Activated naive CD8-positive, alpha-beta T cell treated with anti-CD3 and anti-CD28 coated beads, Interleukin-2, amount 50 U/mL, for 16 hours (primary cell): Measurements from ENCODE around the gene SLC25A24.
A peak's percentile ranks its signal among the peaks of the same experiment; 100 is the strongest.
"Not testable (repeated sequence)": the region's sequence is repeated elsewhere in the genome, so short reads cannot be mapped to it uniquely, and the experiment has no call there.

ENCODE experiments used
- DNase-seq: peaks from one replicate; pipeline ENCODE4 v3.0.0-alpha.2; 2020; ENCODE audit warnings: low read depth, low spot score

SLC25A24 gene

GRCh38 chr1:108140177-108140576, 60.0 kb downstream of the SLC25A24 start:
- DNase-seq = no peak

DNA sequence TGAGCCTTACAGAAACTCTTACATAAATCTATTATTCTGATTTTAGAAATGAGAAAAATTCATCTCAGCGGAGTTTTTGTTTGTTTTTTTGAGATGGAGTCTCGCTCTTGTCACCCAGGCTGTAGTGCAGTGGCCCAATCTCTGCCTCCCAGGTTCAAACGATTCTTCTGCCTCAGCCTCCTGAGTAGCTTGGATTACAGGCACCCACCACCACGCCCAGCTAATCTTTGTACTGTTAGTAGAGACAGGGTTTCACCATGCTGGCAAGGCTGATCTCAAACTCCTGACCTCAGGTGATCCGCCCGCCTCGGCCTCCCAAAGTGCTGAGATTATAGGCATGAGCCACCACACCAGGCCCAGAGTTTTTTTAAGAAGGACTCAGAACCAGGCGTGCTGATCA, 60.6 kb downstream of the SLC25A24 start:
- DNase-seq = not testable (repeated sequence)

DNA sequence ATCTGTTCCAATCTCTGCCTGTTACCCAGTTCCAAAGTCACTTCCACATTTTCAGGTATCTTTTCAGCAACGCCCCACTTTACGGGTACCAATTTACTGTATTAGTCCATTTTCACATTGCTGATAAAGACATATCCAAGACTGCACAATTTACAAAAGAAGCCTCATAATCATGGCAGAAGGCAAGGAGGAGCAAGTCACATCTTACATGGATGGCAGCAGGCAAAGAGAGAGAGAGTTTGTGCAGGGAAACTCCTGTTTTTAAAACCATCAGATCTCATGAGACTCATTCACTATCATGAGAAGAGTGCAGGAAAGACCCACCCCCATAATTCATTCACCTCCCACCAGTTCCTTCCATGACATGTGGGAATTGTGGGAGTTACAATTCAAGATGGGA, 67.0 kb downstream of the SLC25A24 start:
- not testable (repeated sequence) for DNase-seq

GRCh38 chr1:108132367-108132766, 67.8 kb downstream of the SLC25A24 start:
- DNase-seq = not testable (repeated sequence)

DNA sequence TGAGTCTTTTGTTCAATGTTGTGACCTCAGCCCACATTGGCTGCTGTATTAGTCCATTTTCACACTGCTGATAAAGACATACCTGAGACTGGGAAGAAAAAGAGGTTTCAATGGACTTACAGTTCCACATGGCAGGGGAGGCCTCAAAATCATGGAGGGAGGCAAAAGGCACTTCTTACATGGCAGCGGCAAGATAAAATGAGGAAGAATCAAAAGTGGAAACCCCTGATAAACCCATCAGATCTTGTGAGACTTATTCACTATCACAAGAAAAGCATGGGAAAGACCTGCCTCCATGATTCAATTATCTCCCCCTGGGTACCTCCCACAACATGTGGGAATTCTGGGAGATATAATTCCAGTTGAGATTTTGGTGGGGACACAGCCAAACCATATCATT, 68.9 kb downstream of the SLC25A24 start:
- not testable (repeated sequence) for DNase-seq

GRCh38 chr1:108130794-108131193, 69.3 kb downstream of the SLC25A24 start:
- no peak for DNase-seq

DNA sequence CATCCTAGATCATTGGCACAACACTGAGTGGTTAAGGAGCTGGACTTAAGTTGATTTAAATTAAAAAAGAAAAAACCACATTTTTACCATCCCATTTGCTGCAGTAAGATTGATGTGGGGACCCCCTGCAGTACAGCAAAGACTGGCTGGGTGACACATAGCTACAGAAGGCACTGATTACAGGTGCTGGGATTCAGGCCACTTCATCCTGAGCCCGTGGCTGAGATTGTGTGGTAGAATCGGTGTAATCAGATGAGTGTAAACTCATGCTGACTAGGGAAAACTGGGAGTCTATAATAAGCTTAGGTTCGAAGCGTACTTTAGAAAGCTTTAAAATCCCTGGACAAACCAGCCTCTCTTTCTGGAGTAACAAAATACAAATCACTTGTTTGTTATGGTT, 70.1 kb downstream of the SLC25A24 start:
- DNase-seq = no peak

GRCh38 chr1:108125312-108126138, 74.6 kb downstream of the SLC25A24 start:
- peak; percentile 34 for DNase-seq

DNA sequence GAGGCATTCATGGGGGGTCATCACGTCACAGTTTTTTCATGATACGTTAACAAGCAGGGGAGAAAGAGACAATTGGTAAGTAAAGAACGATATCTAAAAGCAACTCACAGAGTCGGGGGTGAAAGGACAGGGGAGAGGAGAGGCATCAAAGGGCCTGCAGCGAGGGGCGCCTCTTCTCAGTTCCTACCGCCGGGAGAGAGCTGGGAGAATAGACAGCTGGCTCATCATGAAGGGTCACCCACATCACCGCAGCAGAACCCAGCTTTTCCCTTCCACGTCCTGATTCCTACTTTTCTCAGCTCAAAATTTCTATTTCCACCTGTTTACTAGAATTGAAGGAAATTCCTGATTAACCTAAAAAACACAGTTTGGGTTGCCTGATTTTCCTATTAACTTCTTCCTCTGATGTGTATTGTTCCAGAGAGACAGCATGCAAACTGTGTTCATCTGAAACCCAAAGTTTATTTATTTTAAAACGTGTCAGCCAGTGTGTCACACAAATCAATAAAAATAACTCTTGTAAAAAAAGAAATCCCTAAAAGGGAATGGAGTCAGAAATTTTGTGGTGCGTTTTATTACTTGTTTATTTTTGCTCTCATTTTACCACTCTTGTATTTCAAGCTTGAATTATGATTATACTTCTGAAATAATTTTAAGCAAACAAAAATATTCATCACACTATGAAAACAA, 75.4 kb downstream of the SLC25A24 start:
- DNase-seq = no peak

DNA sequence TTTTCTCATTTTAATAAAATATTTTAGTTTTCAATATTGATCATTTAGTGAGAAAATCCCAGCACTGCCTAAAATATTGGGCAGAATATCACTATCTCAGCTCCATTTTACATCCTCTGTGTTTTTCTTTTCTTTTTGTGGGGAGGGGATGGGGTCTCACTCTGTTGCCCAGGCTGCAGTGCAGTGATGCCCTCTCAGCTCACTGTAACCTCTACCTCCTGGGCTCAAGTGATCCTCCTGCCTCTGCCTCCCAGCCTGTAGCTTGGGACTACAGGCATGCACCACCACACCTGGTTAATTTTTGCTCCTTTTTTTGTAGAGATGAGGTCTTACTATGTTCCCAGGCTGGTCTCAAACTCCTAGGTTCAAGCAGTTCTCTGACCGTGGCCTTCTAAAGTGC, 76.1 kb downstream of the SLC25A24 start:
- DNase-seq = no peak

- DNase-seq = no peak
These were observed 78.6 kb downstream of the SLC25A24 start for GRCh38 chr1:108121358-108122143.

- no peak for DNase-seq
These were observed 80.0 kb downstream of the SLC25A24 start for GRCh38 chr1:108120163-108120562.

DNA sequence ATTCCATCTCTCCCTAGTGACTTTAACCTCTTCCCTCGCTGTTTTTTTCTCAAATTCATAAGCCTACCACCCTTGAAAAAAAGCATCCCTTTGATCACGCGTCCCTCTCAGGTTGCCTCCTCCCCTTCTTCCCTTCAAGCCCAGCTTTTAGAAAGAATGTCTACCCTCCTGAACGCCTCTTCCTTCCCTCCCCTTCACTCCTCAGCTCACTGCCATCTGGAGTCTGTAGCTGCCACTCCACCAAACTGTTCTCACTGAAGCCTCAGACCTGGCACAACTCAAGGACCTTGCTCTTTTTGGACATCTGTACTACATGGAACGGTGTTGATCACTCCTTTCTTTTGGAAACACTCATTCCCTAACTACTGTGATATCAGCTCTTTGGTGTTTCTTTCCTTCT, 80.6 kb downstream of the SLC25A24 start:
- no peak for DNase-seq

GRCh38 chr1:108117945-108118902, 81.9 kb downstream of the SLC25A24 start:
- DNase-seq = no peak

- DNase-seq = no peak
These were observed 82.9 kb downstream of the SLC25A24 start for GRCh38 chr1:108117237-108117636.

DNA sequence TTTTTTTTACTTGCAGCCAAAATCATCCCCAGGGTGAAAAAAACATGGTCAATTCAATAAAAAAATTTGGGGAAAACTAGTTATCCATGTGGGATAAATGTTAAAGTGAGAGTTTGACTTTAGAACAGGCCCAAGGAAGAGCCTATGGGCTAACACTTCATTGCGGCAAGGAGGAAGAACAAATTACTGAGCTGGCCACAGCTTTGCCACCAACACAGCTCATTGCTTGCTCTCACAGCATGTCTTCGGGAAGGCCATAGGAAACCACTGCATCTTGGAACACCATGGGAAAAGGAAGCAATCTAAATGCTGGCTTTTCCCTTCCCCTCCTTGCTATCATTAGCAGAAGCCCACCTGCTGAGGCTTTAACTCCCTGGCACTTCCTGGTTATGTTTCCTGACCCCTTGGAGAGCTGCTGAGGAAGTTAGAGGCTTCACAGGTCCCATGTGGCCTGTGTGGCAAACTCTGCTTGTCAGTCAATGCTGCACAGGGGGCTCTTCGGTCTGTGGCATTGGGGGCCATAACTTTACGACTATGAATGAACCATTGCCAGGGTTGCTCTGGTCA, 86.0 kb downstream of the SLC25A24 start:
- no peak for DNase-seq

- no peak for DNase-seq
These were observed 86.6 kb downstream of the SLC25A24 start for GRCh38 chr1:108113496-108113895.

GRCh38 chr1:108109295-108109973, 90.7 kb downstream of the SLC25A24 start:
- no peak for DNase-seq

- no peak for DNase-seq
These were observed 92.0 kb downstream of the SLC25A24 start for GRCh38 chr1:108108119-108108518.

DNA sequence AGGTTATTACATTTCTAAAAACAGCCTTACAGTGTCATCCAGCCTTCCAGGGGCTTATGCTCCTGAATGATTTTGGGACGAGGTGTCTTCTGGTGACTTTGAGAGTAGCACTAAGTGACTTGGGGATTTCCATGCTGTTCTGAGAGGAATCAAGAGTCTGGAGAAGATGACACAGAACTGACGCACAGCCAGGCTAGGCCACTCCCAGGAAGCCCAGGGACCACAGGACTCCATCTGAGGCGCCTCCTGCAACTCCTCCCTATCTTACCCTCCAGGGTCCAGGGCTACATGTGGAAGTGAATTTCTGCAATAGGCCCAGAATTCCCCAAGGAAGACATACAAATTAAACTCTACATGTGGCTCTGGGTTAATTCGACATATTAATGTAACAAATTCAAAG, 92.5 kb downstream of the SLC25A24 start:
- peak; percentile 11 for DNase-seq
